Activated T-cell treated with anti-CD3 and anti-CD28 coated beads for 1 hour (primary cell): ENCODE results near the gene C5.
"Not testable (repeated sequence)": the region's sequence is repeated elsewhere in the genome, so short reads cannot be mapped to it uniquely, and the experiment has no call there.

ENCODE experiments used
- DNase-seq: peaks from one replicate; pipeline ENCODE4 v3.0.0-alpha.2; 2020; ENCODE audit warnings: low read depth

Gene C5

GRCh38 chr9:121048618-121049017 lies 1.5 kb downstream of the C5 start:
- DNase-seq: no peak

DNA sequence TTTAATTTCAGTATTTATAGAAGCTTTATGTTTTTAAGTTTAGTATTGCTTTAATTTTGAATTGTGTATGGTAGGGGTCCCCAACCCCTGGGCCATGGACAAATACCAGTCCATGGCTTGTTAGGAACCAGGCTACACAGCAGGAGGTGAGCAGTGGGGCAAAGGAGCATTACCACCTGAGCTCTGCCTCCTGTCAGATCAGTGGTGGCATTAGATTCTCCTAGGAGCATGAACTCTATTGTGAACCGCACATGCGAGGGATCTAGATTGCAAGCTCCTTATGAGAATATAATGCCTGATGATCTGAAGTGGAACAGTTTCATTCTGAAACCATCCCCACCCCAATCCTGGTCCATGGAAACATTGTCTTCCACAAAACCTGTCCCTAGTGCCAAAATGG lies 1.9 kb downstream of the C5 start:
- no peak for DNase-seq

DNA sequence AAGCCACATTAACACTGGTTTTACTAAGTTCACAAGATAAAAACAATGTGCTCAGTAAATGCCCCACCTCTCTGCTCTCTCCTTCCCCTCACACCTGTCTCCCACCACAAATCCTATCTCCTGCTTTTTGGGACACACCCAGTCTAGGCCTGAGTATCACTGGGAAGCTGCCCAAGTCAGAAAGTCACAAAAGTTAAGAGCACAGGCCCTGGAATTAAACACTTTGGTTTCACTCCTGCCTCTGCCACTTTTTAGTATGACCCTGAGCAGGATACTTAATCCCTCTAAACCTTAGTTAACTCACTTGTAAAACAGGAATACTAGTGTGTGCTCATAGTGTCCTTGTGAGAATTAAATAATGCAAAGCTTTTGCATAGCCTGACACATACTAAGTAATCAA lies 11.3 kb downstream of the C5 start:
- no peak for DNase-seq

DNA sequence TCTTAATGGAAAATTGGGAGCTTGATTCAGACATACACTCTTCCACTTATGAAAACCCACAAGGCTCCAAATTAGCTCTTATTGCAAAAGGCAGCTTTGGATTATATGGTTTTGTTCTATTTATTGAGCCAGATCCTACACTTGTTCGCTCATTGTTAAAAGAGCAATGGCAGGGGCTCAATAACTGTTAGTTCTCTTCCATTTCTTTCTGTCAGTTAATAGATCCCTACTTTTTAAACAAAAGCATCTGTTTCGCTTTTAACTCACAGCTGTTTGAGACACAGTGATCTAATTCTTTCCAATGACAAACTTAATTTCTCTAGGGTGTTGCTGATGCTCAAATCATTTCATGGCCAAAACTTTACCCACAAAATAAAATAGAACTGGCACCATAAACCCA lies 11.7 kb downstream of the C5 start:
- no peak for DNase-seq

GRCh38 chr9:121035717-121036116 lies 14.4 kb downstream of the C5 start:
- not testable (repeated sequence) for DNase-seq

DNA sequence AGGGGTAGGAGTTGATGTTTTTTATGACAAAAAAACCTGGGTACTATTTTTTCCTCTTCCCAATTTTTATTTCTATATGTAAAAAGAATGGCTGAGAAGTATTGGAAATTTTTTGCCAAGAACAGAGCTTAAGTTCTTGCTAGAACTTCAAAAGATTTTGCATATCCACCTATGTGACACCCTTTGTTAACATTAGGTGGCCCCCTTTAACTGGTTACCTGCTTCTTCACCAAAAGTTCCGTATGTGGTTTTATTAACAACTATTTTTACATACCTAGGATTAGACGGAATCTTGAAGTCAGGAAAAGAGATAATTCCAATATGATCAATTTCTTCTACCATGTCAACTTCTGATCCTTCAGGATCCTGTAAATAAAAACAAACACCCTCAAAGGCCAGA lies 15.5 kb downstream of the C5 start:
- DNase-seq: no peak

DNA sequence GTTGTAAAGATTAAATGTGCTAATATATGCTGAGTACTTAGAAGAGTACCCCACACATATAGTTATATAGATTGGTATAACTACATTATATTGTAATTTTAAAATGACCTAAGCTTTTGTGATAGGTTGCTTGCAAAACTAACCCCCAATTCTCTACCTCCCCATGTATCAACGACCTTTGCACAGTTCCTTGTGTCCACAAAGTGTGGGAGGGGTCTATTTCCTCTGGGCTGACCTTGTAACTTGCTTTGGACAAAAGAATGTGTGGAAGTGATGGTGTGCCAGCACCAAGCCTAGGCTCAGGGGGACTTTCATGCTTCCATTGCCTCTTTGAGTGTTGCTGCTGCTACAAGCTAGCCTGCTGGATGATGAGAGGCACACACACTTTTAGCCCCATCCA lies 20.6 kb downstream of the C5 start:
- no peak for DNase-seq

GRCh38 chr9:121028285-121028684 lies 21.8 kb downstream of the C5 start:
- not testable (repeated sequence) for DNase-seq

DNA sequence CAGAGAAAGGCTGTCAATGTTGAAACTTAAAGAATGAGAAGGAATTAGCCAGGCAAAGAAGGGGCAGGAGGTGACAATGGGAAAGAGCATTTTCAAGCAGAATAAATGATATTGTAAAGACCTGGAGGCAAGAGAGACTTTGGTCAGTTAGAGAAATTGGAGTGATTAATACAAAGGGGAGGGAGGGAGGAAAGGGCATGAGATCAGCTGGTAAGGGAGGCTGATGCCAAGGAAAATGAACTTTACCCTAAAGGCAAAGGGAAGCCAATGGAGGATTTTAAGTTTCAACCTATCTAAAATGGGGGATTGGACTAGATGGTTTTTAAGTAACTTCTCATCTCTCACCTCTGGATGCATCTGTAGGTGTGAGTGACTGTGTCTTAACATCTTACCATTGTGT lies 23.3 kb downstream of the C5 start:
- DNase-seq: no peak

GRCh38 chr9:121026260-121026691 lies 23.8 kb downstream of the C5 start:
- no peak for DNase-seq

DNA sequence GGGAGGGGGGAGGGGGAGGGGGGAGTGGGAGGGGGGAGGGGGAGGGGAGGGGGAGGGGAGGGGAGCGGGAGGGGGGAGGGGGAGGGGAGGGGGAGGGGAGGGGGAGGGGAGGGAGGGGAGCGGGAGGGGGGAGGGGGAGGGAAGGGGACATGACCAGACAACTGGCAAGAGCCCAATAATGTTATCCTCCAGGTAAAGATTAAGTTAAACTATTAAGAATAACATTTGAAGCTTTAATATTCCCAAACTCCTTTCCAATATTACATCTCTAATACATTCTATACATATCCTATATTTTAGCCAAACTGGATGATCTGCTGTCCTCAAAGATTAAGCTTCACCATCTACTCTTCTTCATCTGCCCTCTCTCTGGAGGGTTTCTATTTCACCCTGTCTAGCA lies 25.8 kb downstream of the C5 start:
- no peak for DNase-seq

- DNase-seq: no peak
These were observed 27.0 kb downstream of the C5 start for GRCh38 chr9:121023064-121023463.

- DNase-seq: no peak
These were observed 28.8 kb downstream of the C5 start for GRCh38 chr9:121021301-121021700.

GRCh38 chr9:121019273-121019672 lies 30.8 kb downstream of the C5 start:
- DNase-seq: no peak

DNA sequence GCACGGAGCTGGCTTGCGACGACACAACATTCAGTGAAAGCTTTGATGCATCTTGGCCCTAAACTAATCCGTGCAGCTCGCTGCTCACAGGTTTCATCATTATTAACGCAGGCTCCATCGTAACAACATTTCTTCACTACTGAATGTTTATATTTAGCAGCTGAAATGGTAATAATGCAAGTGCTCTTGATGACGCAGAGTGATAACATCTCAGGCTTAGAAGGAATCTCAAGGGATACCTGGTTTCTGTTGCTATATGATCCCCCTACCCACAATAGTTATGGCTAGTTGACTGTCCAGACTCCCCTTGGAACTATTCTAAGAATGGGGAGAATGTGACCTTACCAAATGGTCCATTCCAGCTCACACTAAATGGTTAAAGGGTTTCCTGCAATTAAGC lies 36.2 kb downstream of the C5 start:
- no peak for DNase-seq

GRCh38 chr9:121009650-121010049 lies 40.4 kb downstream of the C5 start:
- no peak for DNase-seq

- DNase-seq: no peak
These were observed 50.8 kb downstream of the C5 start for GRCh38 chr9:120999317-120999716.

GRCh38 chr9:120998111-120998510 lies 52.0 kb downstream of the C5 start:
- DNase-seq: no peak

GRCh38 chr9:120997502-120997901 lies 52.6 kb downstream of the C5 start:
- DNase-seq: no peak

DNA sequence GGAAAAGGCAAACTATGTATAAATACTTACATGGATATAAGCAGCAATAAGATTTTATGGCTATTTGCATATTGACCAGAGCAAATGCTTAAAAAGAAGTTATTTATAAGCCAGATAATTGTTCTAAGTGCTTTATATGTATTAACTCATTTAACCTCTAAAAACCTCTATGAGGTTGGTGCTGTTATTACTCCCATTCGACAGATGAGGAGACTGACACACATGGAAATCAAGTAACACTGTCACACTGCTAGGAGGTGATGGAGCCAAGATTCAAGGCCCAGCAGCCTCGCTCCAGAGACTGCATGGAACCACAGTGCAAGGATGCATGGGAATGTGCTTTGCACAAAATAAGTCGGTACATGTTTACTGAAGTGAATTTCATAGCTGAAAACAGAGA lies 53.7 kb downstream of the C5 start:
- DNase-seq: no peak

- no peak for DNase-seq
These were observed 61.0 kb downstream of the C5 start for GRCh38 chr9:120989065-120989464.

- no peak for DNase-seq
These were observed 64.3 kb downstream of the C5 start for GRCh38 chr9:120985819-120986222.

- DNase-seq: no peak
These were observed 66.7 kb downstream of the C5 start for GRCh38 chr9:120983259-120983837.

- no peak for DNase-seq
These were observed 67.2 kb downstream of the C5 start for GRCh38 chr9:120982836-120983235.

GRCh38 chr9:120980951-120981350 lies 69.1 kb downstream of the C5 start:
- DNase-seq: no peak
